ENCODE measurements around the gene C8G.

The C8G gene

DNA sequence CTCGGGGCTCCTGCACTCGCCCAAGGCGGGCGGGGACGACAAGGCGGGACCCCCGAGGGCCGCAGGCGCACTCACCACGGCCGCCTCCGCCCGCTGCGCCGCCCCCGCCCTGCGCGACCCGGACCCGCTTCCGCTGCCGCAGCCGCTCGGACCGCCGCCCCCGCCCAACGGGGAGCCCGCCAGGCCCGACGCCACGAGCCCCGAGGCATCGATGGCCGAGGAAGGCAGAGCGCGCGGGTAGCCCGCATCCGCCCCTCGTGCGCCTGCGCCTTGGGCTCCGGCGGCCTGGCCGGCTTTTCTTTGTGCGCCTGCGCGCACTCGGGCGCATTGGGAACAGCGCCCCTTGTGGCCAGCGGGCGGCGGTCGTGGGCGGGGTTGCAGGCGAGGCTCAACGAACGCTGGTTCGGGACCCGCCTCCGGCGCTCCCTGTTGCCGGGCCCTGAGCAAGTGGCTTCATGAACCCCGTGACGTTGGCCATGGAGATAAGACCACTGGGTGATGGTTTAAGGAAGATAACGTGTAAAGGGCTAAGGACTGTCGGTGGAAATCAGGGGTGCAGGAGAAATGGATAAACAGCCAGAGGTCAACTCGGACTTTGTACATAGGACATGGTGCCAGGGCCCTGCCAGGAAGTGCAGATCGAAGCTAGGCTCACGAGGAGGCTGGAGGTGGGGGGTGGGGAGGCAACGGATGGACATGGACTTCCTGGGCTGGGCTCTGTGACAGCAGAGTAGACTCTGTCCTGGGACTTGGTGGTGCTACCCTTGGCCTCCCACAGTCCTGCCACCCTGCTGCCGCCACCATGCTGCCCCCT is at the start of gene C8G, which contains the start of gene FBXW5:
C8G (plus strand) TSS at position 725 of the 814 bp plus-strand sequence; CDS start at position 803, 78 bp downstream.
FBXW5 (minus strand) TSS at position 220 of the 814 bp plus-strand sequence. CDS start 655 bp downstream, outside the sequence.
- peak; percentile 88 for DNase-seq (ENCODE audit: low read depth)
- H3K4me3 ChIP-seq (ENCODE audit: control insufficient read depth, low read depth, low read length), result peak within 1 kb of the TSS; percentile 71
- TF ChIP-seq, protein P1, sequence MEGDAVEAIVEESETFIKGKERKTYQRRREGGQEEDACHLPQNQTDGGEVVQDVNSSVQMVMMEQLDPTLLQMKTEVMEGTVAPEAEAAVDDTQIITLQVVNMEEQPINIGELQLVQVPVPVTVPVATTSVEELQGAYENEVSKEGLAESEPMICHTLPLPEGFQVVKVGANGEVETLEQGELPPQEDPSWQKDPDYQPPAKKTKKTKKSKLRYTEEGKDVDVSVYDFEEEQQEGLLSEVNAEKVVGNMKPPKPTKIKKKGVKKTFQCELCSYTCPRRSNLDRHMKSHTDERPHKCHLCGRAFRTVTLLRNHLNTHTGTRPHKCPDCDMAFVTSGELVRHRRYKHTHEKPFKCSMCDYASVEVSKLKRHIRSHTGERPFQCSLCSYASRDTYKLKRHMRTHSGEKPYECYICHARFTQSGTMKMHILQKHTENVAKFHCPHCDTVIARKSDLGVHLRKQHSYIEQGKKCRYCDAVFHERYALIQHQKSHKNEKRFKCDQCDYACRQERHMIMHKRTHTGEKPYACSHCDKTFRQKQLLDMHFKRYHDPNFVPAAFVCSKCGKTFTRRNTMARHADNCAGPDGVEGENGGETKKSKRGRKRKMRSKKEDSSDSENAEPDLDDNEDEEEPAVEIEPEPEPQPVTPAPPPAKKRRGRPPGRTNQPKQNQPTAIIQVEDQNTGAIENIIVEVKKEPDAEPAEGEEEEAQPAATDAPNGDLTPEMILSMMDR (conservative IDR thresholded peaks at IDR 0.05; ENCODE audit: control insufficient read depth, insufficient read depth, low read depth, low read length), result peak; percentile 57

DNA sequence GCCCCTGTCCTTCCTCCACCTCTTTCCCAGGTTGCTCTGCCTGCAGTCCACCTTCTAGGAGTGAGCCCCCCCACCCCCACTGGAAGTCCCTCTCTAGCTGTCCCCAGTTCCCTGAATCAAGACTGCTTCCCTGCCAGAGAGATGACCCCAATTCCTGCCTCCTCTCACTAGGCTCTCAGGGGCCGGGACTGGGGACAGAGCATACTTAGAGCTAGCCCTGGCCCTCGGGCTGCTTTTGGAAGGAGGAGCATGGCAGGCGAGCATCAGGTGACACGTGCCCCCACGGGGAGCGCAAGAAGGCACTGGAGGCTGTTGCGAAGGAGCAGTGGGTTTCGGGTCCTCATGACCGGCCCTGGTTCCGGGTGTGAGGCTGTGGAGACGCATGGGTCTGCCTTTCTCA is 49.0 kb upstream of the C8G start:
- H3K4me3 ChIP-seq (ENCODE audit: control insufficient read depth, low read depth, low read length), result no peak overlapping the region
- TF ChIP-seq, protein P1 (conservative IDR thresholded peaks at IDR 0.05; ENCODE audit: control insufficient read depth, insufficient read depth, low read depth, low read length), result no peak
- no peak for DNase-seq (ENCODE audit: low read depth)

DNA sequence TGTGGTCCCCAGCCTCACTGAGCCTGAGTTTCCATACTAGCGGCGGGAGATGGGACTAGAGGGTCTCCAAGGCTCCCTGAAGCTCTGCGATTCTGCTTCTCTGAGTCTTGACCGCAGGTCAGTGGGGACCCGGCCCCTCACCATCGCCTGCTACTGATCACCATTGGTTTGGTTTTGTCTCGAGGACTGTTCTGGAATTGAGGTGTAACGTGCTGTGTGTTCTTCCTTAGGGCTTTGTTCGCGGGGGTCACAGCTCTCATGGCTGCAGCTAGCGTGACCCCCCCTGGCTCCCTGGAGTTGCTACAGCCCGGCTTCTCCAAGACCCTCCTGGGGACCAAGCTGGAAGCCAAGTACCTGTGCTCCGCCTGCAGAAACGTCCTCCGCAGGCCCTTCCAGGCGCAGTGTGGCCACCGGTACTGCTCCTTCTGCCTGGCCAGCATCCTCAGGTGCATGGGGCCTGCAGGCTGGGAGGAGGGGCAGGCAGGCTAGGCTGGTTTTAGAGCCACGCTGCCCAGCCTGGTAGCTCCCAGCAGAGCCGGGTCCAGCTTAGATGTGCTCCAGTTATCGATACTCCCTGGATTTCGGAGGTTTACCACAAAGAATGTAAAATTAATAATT is 46.5 kb upstream of the C8G start:
- H3K4me3 ChIP-seq (ENCODE audit: control insufficient read depth, low read depth, low read length), result no peak overlapping the region
- TF ChIP-seq, protein P1 (conservative IDR thresholded peaks at IDR 0.05; ENCODE audit: control insufficient read depth, insufficient read depth, low read depth, low read length), result no peak
- no peak for DNase-seq (ENCODE audit: low read depth)

GRCh38 chr9:136899196-136899595 is 45.8 kb upstream of the C8G start:
- no peak for DNase-seq (ENCODE audit: low read depth)
- TF ChIP-seq, protein P1 (conservative IDR thresholded peaks at IDR 0.05; ENCODE audit: control insufficient read depth, insufficient read depth, low read depth, low read length), result no peak
- H3K4me3 ChIP-seq (ENCODE audit: control insufficient read depth, low read depth, low read length), result no peak overlapping the region

DNA sequence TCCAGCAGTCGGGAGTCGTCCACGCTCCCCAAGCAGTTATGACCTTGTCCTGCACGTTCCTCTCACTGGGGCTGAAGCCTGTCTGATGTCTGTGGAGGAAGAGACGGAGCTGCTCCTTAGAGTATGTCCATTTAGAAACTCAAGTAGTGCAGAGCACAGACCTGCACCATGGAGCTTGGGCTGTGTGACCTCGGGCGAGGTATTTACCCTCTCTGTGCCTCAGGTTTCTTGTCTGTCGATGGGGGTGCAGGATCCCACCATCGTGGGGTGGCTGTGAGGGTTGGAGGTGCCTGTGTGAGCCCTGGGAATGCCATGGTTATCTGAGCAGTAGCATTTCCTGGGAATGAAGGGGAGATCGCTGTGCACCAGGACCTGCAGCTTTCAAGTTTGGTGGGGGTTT is 44.5 kb upstream of the C8G start:
- TF ChIP-seq, protein P1 (conservative IDR thresholded peaks at IDR 0.05; ENCODE audit: control insufficient read depth, insufficient read depth, low read depth, low read length), result no peak
- no peak for DNase-seq (ENCODE audit: low read depth)
- no peak overlapping the region for H3K4me3 ChIP-seq (ENCODE audit: control insufficient read depth, low read depth, low read length)

- TF ChIP-seq, protein P1 (conservative IDR thresholded peaks at IDR 0.05; ENCODE audit: control insufficient read depth, insufficient read depth, low read depth, low read length), result no peak
- H3K4me3 ChIP-seq (ENCODE audit: control insufficient read depth, low read depth, low read length), result no peak overlapping the region
- DNase-seq (ENCODE audit: low read depth), result no peak
Observed at GRCh38 chr9:136900988-136901515, 44.0 kb upstream of the C8G start.

All from fibroblast of mammary gland (primary cell).